WTC11 (cell line): Measurements from ENCODE around the gene RPS6KC1. TPM values are rescaled to one million over a fixed set of nuclear protein-coding genes. Genes with fewer than 3 reads are reported as not detected.

Source experiments
- ATAC-seq: fragments of 200-7000 bp; cut with Tn5 transposase; 2 replicates; pipeline ENCODE4 v1.10.0; 2021; ENCODE audit warnings: mild to moderate bottlenecking, moderate library complexity
- CTCF ChIA-PET: fragments of 300-600 bp; sonication (Branson Sonifier 250); formaldehyde crosslinking; loops from one replicate; lab custom pipeline; 2021; ENCODE audit warnings: antibody characterized with exemption; lab: Charles Lee
- POLR2A ChIA-PET: fragments of 350-600 bp; sonication (Branson Sonifier 250); formaldehyde crosslinking; loops from one replicate; lab custom pipeline; 2021; ENCODE audit warnings: antibody characterized with exemption; lab: Charles Lee
- DNase-seq: peaks from one replicate; pipeline ENCODE4 v3.0.0; 2021; ENCODE audit warnings: low spot score
- H3K27ac Mint-ChIP-seq: 2 replicates; pipeline ENCODE4 v1.8.0; 2021; ENCODE audit warnings: mixed read lengths
- H3K27me3 Mint-ChIP-seq: 2 replicates; pipeline ENCODE4 v1.8.0; 2021; ENCODE audit warnings: low read depth, mild to moderate bottlenecking, moderate library complexity, mixed read lengths
- H3K36me3 Mint-ChIP-seq: 2 replicates; pipeline ENCODE4 v1.8.0; 2021; ENCODE audit warnings: mixed read lengths
- H3K4me1 Mint-ChIP-seq: 2 replicates; pipeline ENCODE4 v1.8.0; 2022; ENCODE audit warnings: mixed read lengths
- H3K4me3 Mint-ChIP-seq: 2 replicates; pipeline ENCODE4 v1.8.0; 2021; ENCODE audit warnings: mild to moderate bottlenecking, moderate library complexity, mixed read lengths
- H3K9me3 Mint-ChIP-seq: 2 replicates; pipeline ENCODE4 v1.8.0; 2021; ENCODE audit warnings: mixed read lengths
- AFF4 ChIP-seq: sonication (generic); formaldehyde crosslinking; IDR thresholded peaks from 2 replicates; pipeline ENCODE4 v1.8.1; 2023; ENCODE audit warnings: mild to moderate bottlenecking, missing genetic modification reagents, borderline replicate concordance
- ELF4 ChIP-seq: sonication (generic); formaldehyde crosslinking; IDR thresholded peaks from 2 replicates; pipeline ENCODE4 v1.8.1; 2022; ENCODE audit warnings: low read depth, mild to moderate bottlenecking, moderate library complexity, missing genetic modification reagents
- ETV6 ChIP-seq: sonication (generic); formaldehyde crosslinking; IDR thresholded peaks from 2 replicates; pipeline ENCODE4 v1.8.1; 2022; ENCODE audit warnings: mild to moderate bottlenecking, missing genetic modification reagents
- FOXJ3 ChIP-seq: sonication (generic); formaldehyde crosslinking; IDR thresholded peaks from 2 replicates; pipeline ENCODE4 v1.9.0; 2021; ENCODE audit warnings: missing genetic modification reagents, mild to moderate bottlenecking, borderline replicate concordance
- FOXP4 ChIP-seq: sonication (generic); formaldehyde crosslinking; IDR thresholded peaks from 2 replicates; pipeline ENCODE4 v1.8.0; 2022; ENCODE audit warnings: mild to moderate bottlenecking, missing genetic modification reagents
- HMGA2 ChIP-seq: fragments of 250-450 bp; sonication (Bioruptor Pico); IDR thresholded peaks from 2 replicates; pipeline ENCODE4 v1.4.0; 2021; ENCODE audit warnings: mild to moderate bottlenecking, moderate library complexity
- JUN ChIP-seq: sonication (generic); formaldehyde crosslinking; IDR thresholded peaks from 2 replicates; pipeline ENCODE4 v1.8.0; 2023; ENCODE audit warnings: mild to moderate bottlenecking, missing genetic modification reagents
- NR3C1 ChIP-seq: sonication (generic); formaldehyde crosslinking; conservative IDR thresholded peaks from 2 replicates; pipeline ENCODE4 v1.8.1; 2023; ENCODE audit warnings: low read depth, mild to moderate bottlenecking, missing genetic modification reagents
- PRRX2 ChIP-seq: fragments of 250-450 bp; sonication (Bioruptor Pico); IDR thresholded peaks from 2 replicates; pipeline ENCODE4 v1.8.0; 2021; ENCODE audit warnings: mild to moderate bottlenecking
- RORB ChIP-seq: fragments of 250-450 bp; sonication (Bioruptor Pico); IDR thresholded peaks from 2 replicates; pipeline ENCODE4 v1.9.0; 2021; ENCODE audit warnings: mild to moderate bottlenecking
- SP1 ChIP-seq: sonication (generic); formaldehyde crosslinking; conservative IDR thresholded peaks from 2 replicates; pipeline ENCODE4 v1.8.1; 2022; ENCODE audit warnings: missing genetic modification reagents
- TCF7 ChIP-seq: sonication (generic); formaldehyde crosslinking; IDR thresholded peaks from 2 replicates; pipeline ENCODE4 v1.8.0; 2022; ENCODE audit warnings: mild to moderate bottlenecking, low read depth, missing genetic modification reagents, moderate library complexity
- TEAD4 ChIP-seq: sonication (generic); formaldehyde crosslinking; IDR thresholded peaks from 2 replicates; pipeline ENCODE4 v1.8.0; 2022; ENCODE audit warnings: mild to moderate bottlenecking, missing genetic modification reagents
- TP53 ChIP-seq: sonication (generic); formaldehyde crosslinking; IDR thresholded peaks from 2 replicates; pipeline ENCODE4 v1.8.1; 2023; ENCODE audit warnings: mild to moderate bottlenecking, missing genetic modification reagents
- ZBTB21 ChIP-seq: sonication (generic); formaldehyde crosslinking; IDR thresholded peaks from 2 replicates; pipeline ENCODE4 v1.8.1; 2023; ENCODE audit warnings: mild to moderate bottlenecking, missing genetic modification reagents, borderline replicate concordance
- ZNF396 ChIP-seq: fragments of 250-450 bp; sonication (Bioruptor Pico); IDR thresholded peaks from 2 replicates; pipeline ENCODE4 v1.8.0; 2021; ENCODE audit warnings: mild to moderate bottlenecking, moderate library complexity, borderline replicate concordance
- ZSCAN18 ChIP-seq: fragments of 250-450 bp; sonication (Bioruptor Pico); IDR thresholded peaks from 2 replicates; pipeline ENCODE4 v2.1.2; 2022; ENCODE audit warnings: mild to moderate bottlenecking, moderate library complexity
- total RNA-seq: library from RNA; stranded (reverse); gene quantifications from 3 replicates; pipeline ENCODE4 v1.2.3, GENCODE V29; 2021
- TF ChIP-seq, protein P1 (sequence below): sonication (generic); formaldehyde crosslinking; IDR thresholded peaks from 2 replicates; pipeline ENCODE4 v1.8.0; 2022; ENCODE audit warnings: mild to moderate bottlenecking, missing genetic modification reagents
- TF ChIP-seq, protein P2 (sequence below): fragments of 250-450 bp; sonication (Bioruptor Pico); IDR thresholded peaks from 2 replicates; pipeline ENCODE4 v1.8.0; 2021; ENCODE audit warnings: mild to moderate bottlenecking
- TF ChIP-seq, protein P3 (sequence below): sonication (generic); formaldehyde crosslinking; IDR thresholded peaks from 2 replicates; pipeline ENCODE4 v1.8.1; 2022; ENCODE audit warnings: missing genetic modification reagents, borderline replicate concordance

RPS6KC1 gene
- total RNA-seq, 1 experiment from 2014 or later: 17.4 TPM

DNA sequence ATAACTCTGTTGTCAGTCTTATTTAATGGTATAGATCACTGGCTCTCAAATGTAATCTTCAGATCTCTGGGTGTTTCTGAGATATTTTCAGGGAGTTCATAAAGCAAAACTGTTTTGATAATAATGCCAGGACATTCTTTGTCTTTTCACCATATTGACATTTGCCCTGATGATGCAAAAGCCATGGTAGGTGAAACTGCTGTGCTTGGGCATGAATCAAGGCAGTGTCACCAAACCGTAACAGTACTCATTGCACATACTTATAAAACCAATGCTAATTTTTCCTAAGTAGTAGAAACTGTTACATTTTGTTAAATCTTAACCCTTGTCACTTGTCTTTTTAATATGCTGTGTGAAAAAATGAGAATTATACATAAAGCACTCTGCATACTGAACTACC, 76.0 kb downstream of the RPS6KC1 start:
- TF ChIP-seq ETV6 (CRISPR knock-in tag) (no peak), TP53 (CRISPR knock-in tag) (no peak), TCF7 (CRISPR knock-in tag) (no peak), AFF4 (no peak), JUN (CRISPR knock-in tag) (no peak), HMGA2 (CRISPR knock-in tag) (no peak), FOXP4 (CRISPR knock-in tag) (no peak)
- TF ChIP-seq, protein P1, sequence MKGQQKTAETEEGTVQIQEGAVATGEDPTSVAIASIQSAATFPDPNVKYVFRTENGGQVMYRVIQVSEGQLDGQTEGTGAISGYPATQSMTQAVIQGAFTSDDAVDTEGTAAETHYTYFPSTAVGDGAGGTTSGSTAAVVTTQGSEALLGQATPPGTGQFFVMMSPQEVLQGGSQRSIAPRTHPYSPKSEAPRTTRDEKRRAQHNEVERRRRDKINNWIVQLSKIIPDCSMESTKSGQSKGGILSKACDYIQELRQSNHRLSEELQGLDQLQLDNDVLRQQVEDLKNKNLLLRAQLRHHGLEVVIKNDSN (CRISPR knock-in tag): no peak
- TF ChIP-seq, protein P2, sequence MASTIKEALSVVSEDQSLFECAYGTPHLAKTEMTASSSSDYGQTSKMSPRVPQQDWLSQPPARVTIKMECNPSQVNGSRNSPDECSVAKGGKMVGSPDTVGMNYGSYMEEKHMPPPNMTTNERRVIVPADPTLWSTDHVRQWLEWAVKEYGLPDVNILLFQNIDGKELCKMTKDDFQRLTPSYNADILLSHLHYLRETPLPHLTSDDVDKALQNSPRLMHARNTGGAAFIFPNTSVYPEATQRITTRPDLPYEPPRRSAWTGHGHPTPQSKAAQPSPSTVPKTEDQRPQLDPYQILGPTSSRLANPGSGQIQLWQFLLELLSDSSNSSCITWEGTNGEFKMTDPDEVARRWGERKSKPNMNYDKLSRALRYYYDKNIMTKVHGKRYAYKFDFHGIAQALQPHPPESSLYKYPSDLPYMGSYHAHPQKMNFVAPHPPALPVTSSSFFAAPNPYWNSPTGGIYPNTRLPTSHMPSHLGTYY: no peak
- no peak overlapping the region for H3K4me3 Mint-ChIP-seq
- H3K27ac Mint-ChIP-seq: no peak overlapping the region
- ATAC-seq: no peak
- CTCF ChIA-PET: no interaction called here
- H3K36me3 Mint-ChIP-seq: peaks cover 5% of the 10 kb centered on the region; the same call in 1 of the 2 replicates
- H3K4me1 Mint-ChIP-seq: no peaks in the 10 kb centered on the region
- no peak for DNase-seq
- H3K9me3 Mint-ChIP-seq: peaks cover 5% of the 10 kb centered on the region; the same call in 1 of the 2 replicates
- H3K27me3 Mint-ChIP-seq: no peaks in the 10 kb centered on the region
- POLR2A ChIA-PET: no interaction called here

DNA sequence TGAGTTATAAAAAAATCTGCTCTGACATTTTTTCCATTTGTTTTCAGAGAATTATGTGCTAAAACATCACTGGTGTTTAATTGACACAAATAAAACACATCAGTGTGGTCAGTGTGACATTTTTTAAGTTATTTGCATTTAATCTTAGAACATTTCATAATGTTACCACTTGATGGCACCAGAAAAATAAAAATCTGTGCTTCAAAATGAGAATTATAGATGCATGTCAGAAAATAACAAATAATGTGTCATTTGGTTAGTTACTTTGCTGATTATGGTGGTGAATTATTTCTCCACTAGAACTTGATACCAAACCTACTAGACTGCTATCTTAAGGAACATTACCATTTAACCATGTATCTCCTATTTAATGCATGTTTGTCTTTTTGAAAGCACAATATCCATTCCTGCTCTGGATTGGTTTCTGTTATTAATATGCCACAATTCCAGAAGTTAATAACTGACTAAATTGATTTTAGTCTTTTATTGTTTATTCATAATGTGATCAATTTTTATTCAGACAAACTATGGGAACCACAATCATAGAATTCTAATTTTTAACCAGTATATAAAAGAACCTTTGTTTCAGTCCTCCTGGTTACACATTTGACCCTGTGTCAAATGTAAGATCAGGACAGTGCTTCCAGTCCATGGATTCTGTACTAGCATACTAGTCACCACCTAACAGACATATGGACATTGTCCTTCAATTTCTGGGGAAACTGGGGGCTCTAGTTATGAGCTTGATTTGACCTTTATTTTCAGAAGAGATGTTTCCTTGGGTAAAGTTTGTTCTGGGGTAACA, 81.0 kb downstream of the RPS6KC1 start:
- ChIA-PET CTCF (no interaction called here), POLR2A (no interaction called here)
- Mint-ChIP-seq H3K9me3 (peaks cover 5% of the 10 kb centered on the region; the same call in 1 of the 2 replicates), H3K4me3 (no peak overlapping the region), H3K27ac (no peak overlapping the region), H3K36me3 (peaks cover 5% of the 10 kb centered on the region; the same call in 1 of the 2 replicates), H3K4me1 (peaks cover 14% of the 10 kb centered on the region), H3K27me3 (no peaks in the 10 kb centered on the region)
- no peak for ATAC-seq
- no peak for TF ChIP-seq ELF4 (CRISPR knock-in tag)
- TF ChIP-seq SP1 (CRISPR knock-in tag): no peak
- no peak for TF ChIP-seq FOXJ3
- no peak for TF ChIP-seq ZNF396
- no peak for TF ChIP-seq TEAD4 (CRISPR knock-in tag)
- no peak for TF ChIP-seq NR3C1 (CRISPR knock-in tag)
- TF ChIP-seq PRRX2 (CRISPR knock-in tag): no peak
- TF ChIP-seq ZBTB21: no peak
- TF ChIP-seq, protein P3, sequence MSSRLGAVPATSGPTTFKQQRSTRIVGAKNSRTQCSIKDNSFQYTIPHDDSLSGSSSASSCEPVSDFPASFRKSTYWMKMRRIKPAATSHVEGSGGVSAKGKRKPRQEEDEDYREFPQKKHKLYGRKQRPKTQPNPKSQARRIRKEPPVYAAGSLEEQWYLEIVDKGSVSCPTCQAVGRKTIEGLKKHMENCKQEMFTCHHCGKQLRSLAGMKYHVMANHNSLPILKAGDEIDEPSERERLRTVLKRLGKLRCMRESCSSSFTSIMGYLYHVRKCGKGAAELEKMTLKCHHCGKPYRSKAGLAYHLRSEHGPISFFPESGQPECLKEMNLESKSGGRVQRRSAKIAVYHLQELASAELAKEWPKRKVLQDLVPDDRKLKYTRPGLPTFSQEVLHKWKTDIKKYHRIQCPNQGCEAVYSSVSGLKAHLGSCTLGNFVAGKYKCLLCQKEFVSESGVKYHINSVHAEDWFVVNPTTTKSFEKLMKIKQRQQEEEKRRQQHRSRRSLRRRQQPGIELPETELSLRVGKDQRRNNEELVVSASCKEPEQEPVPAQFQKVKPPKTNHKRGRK: no peak
- no peak for TF ChIP-seq RORB (CRISPR knock-in tag)
- no peak for TF ChIP-seq ZSCAN18
- DNase-seq: no peak
